ENCODE results near the gene DNAI2. TPM values are rescaled to one million over a fixed set of nuclear protein-coding genes. Genes with fewer than 3 reads are reported as not detected.

DNAI2 gene
- total RNA-seq, 1 experiment from 2014 or later: not detected

- DNase-seq (ENCODE audit: low read depth): no peak
Observed at GRCh38 chr17:74339537-74340195, 65.6 kb downstream of the DNAI2 start.

DNA sequence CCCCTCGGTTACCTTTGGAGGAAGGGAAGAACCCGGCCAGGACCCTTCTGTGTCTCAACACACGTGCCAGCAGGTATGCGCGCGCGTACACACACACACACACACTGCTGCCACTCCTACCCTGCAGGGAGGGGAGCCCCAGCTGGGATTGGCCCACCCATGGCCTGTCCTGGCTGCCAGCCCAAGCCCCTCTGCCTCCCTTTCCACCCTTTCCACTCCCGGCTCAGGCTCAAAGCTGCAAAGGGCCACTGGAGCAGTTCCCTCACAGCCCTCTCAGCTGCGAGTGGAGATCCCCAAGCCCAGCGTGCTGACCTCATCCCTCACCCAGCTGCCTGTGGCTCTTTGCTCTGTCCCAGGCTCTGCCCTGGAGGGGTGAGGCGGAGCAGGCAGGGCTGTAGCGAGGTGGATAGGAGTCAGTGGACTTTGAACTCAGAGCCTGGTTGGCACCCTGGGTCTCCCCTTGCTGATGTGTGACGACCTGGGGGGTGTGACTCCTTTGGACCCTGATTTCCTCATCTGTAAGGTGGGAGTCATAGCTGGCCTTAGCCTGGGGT is 66.5 kb downstream of the DNAI2 start:
- no peak for DNase-seq (ENCODE audit: low read depth)

DNA sequence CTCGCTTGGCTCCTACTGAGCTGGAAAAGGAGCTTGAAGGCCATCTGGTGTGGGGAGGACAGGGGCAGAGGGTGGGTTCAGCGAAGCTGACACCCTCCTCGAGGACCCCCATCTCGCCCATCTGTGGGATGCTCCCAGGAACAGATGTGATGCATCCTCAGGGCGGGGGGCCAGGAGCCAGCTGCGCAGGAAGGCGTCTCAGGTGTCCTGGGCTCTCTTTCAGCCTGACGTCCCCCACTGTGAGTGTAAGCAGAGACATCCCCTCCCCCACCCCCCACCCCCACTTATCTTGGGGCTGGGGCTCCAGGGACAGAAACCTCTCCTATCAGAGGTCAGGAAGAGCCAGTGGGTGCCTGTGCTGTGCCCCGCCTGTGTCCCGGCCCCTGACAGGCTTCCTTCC is 68.2 kb downstream of the DNAI2 start:
- DNase-seq (ENCODE audit: low read depth): no peak

- no peak for DNase-seq (ENCODE audit: low read depth)
Observed at GRCh38 chr17:74343121-74343520, 69.1 kb downstream of the DNAI2 start.

DNA sequence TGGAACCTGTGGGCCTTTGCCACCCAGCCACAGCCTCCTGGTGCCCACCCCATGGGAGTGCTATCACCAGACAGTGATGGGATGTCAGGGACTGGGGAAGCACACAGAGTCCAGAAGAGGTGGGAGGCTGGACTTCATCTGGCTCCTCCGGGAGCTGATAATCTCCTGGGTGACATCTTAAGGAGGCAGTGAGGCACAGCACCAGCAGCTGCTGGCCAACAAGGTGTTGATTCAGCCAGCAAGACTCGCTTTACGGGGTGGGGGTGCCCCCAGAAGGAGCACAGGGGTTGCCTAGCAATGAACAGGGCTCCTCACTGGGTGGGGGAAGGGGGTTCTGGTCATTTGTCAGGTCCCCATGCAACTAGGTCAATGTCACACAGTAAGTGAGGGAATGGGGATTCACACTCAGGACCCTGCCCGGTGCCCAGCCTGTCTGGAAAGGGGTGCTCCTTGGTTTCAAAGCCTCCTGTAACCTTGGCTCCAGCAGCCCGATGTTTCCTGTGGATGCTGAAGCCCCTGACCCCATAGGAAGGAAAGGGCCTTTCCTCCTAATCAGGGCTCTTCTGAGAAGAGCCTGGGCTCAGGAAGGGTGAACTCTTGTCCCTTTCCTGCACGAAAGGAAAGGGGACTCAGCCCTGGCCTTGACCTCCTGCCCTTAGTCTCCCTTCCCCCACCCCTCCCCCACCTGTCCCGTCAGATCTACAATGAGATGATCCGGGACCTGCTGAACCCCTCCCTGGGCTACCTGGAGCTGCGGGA is 69.7 kb downstream of the DNAI2 start:
- no peak for DNase-seq (ENCODE audit: low read depth)

DNA sequence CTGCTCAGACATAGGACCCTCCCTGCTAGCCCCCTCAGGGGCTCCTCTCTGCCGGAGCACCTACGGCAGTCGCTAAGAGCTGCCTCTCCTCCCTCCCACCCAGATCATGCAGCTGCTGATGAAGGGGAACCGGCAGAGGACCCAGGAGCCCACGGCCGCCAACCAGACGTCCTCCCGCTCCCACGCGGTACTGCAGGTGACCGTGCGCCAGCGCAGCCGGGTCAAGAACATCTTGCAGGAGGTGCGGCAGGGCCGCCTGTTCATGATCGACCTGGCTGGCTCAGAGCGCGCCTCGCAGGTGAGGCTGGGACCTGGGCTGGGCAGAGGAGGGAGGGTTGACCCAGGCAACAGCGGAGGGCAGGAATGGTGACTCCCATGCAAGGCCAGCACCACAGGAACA is 70.6 kb downstream of the DNAI2 start:
- no peak for DNase-seq (ENCODE audit: low read depth)

- no peak for DNase-seq (ENCODE audit: low read depth)
Observed at GRCh38 chr17:74345433-74346241, 71.6 kb downstream of the DNAI2 start.

- DNase-seq (ENCODE audit: low read depth): no peak
Observed at GRCh38 chr17:74347646-74348045, 73.6 kb downstream of the DNAI2 start.

GRCh38 chr17:74349120-74349519 is 75.1 kb downstream of the DNAI2 start:
- no peak for DNase-seq (ENCODE audit: low read depth)

- DNase-seq (ENCODE audit: low read depth): no peak
Observed at GRCh38 chr17:74350486-74350885, 76.5 kb downstream of the DNAI2 start.

- DNase-seq (ENCODE audit: low read depth): no peak
Observed at GRCh38 chr17:74351552-74352210, 77.6 kb downstream of the DNAI2 start.

DNA sequence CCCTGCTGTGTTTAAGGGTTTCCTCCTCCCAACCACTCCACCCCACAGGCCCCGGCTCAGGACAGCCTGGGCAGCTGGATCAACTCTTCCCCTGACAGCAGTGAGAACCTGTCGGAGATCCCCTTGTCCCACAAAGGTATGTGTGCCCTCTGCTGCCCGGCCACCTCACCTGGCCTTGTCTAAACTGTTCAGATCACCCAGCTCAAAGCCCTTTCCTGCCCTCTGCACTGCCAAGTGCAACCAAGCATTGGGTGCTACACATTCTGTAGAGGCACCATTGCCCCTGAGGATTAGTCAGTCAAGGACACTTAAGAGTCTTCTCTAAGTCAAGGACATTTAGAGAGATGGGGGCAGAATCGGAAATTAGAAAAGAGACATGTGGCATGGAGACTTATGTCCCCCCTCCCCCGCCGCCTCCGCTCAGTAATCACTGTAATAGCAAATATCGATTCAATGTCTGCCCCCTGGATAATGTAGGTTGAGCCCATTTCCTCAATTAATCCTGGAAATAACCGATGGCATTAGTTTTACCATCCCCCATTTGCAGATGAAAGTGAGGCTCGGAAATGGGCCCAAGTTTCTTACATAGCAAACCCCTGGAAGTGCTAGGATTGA is 79.5 kb downstream of the DNAI2 start:
- no peak for DNase-seq (ENCODE audit: low read depth)

GRCh38 chr17:74354123-74354522 is 80.1 kb downstream of the DNAI2 start:
- DNase-seq (ENCODE audit: low read depth): no peak

DNA sequence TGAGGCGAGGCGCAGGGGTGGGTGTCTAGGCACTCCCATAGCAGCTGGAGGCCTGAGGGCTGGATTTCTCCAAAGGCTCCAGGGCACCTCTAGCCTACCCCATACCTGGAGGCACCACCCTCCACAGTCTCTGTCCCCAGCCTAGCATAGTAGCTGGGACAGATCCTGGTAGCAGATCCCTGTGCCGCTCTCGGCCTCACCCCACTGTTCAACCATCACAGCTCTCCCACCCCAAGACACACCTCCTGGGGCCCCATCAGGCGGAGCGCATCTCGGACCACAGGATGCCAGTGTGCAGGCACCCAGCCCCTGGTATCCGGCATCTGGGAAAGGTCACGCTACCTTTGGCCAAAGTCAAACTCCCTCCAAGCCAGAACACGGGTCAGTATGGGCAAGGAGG is 80.5 kb downstream of the DNAI2 start:
- no peak for DNase-seq (ENCODE audit: low read depth)

GRCh38 chr17:74355065-74355464 is 81.0 kb downstream of the DNAI2 start:
- no peak for DNase-seq (ENCODE audit: low read depth)

- DNase-seq (ENCODE audit: low read depth): no peak
Observed at GRCh38 chr17:74356646-74357465, 82.8 kb downstream of the DNAI2 start.

- no peak for DNase-seq (ENCODE audit: low read depth)
Observed at GRCh38 chr17:74357466-74357809, 83.4 kb downstream of the DNAI2 start.

DNA sequence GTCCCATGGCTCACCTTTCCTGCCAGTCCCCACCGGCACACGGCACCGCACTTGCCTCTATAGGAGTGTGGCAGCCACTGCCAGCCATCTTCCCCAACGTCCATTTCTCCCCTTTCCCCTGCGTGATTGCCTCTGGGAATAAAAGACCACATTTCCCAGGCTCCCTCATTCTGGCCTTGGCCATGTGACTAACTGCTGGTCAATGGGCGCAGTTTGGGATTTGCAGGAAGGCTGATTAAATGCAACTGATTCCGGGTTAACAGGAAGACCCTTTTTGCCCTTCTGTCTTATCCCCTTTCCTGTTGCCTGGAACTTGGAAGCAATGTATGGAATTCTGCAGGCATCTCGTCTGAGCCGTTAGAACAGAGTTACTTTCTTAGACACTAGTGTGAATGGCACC is 84.7 kb downstream of the DNAI2 start:
- DNase-seq (ENCODE audit: low read depth): no peak

GRCh38 chr17:74359916-74360315 is 85.9 kb downstream of the DNAI2 start:
- DNase-seq (ENCODE audit: low read depth): no peak

DNA sequence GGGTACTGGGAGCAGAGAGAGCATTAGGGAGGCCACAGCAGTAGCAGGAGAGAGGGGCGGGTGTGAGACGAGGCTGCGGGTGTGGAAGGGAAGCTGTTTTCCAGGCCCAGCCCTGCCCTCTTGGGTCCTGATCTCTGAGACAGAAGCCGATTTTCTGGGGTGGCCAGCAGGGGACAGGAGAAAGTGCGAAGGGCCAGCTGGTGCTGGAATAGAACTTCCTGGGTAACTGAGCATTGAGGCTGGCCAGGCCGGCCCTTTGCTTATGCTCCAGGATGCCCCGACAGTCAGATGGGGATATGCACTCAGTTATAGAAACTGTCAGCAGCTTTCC is 86.8 kb downstream of the DNAI2 start:
- DNase-seq (ENCODE audit: low read depth): no peak
